Duodenal mucosa (tissue), 2 donors: ENCODE results near the gene SMARCD3.

Experiments
- H3K27ac ChIP-seq: one replicate; pipeline ENCODE4 v1.7.0; 2013; ENCODE audit warnings: low read depth, low read length
- H3K27me3 ChIP-seq, 2 donors: one replicate each; pipeline ENCODE4 v1.7.0; 2013; ENCODE audit warnings: low read length in 2 of 2, control low read depth in 1 of 2; ENCODE audit not compliant: insufficient read depth in 2 of 2, control insufficient read depth in 1 of 2
- H3K36me3 ChIP-seq, 2 donors: one replicate each; pipeline ENCODE4 v1.7.0; 2013; ENCODE audit warnings: low read length in 2 of 2, control low read depth in 1 of 2; ENCODE audit not compliant: insufficient read depth in 2 of 2, control insufficient read depth in 1 of 2
- H3K4me1 ChIP-seq, 2 donors: one replicate each; pipeline ENCODE4 v1.7.0; 2013; ENCODE audit warnings: low read length in 2 of 2, control low read depth in 1 of 2; ENCODE audit not compliant: insufficient read depth in 2 of 2, control insufficient read depth in 1 of 2
- H3K4me3 ChIP-seq, 2 donors: one replicate each; pipeline ENCODE4 v1.7.0; 2013; ENCODE audit warnings: low read length in 2 of 2, low read depth in 1 of 2
- H3K9ac ChIP-seq, 2 donors: one replicate each; pipeline ENCODE4 v1.7.0; 2013; ENCODE audit warnings: low read length in 2 of 2, low read depth in 1 of 2
- H3K9me3 ChIP-seq, 2 donors: one replicate each; pipeline ENCODE4 v1.7.0; 2013; ENCODE audit warnings: low read length in 2 of 2, control low read depth in 1 of 2; ENCODE audit not compliant: control insufficient read depth in 1 of 2

SMARCD3 gene

GRCh38 chr7:151191544-151191943 is 57.0 kb downstream of the SMARCD3 start:
- Histone ChIP-seq H3K9me3 (no peaks in the 10 kb centered on the region), H3K36me3 (no peaks in the 10 kb centered on the region), H3K27me3 (peaks cover 12 to 13% of the 10 kb centered on the region in 2 donors), H3K9ac (no peak overlapping the region), H3K27ac (no peak overlapping the region), H3K4me3 (no peak overlapping the region), H3K4me1 (no peaks in the 10 kb centered on the region)

GRCh38 chr7:151189038-151189437 is 59.5 kb downstream of the SMARCD3 start:
- H3K27ac ChIP-seq, result no peak overlapping the region

More at GRCh38 chr7:151189038-151189437, 59.5 kb downstream of the SMARCD3 start:
- no peaks in the 10 kb centered on the region for H3K27me3 ChIP-seq
- H3K4me1 ChIP-seq, result no peaks in the 10 kb centered on the region
- no peaks in the 10 kb centered on the region for H3K9me3 ChIP-seq
- H3K4me3 ChIP-seq, result no peak overlapping the region
- no peaks in the 10 kb centered on the region for H3K36me3 ChIP-seq
- no peak overlapping the region for H3K9ac ChIP-seq
